ENCODE data around the gene JAKMIP3. TPM values are rescaled to one million over a fixed set of nuclear protein-coding genes. Genes with fewer than 3 reads are reported as not detected.
A peak's percentile ranks its signal among the peaks of the same experiment; 100 is the strongest.

JAKMIP3 gene
- total RNA-seq, 1 experiment from 2014 or later = 0.17 TPM

- ATAC-seq = no peak
These were observed 11.2 kb upstream of the JAKMIP3 start for GRCh38 chr10:132054564-132054963.

More at GRCh38 chr10:132054564-132054963, 11.2 kb upstream of the JAKMIP3 start:
- no peaks in the 10 kb centered on the region for H3K27me3 ChIP-seq (ENCODE audit: insufficient read depth, low read length)
- H2AFZ ChIP-seq (ENCODE audit: low read depth, low read length, poor library complexity, severe bottlenecking) = no peak overlapping the region
- no peaks in the 10 kb centered on the region for H3K36me3 ChIP-seq (ENCODE audit: control insufficient read depth in 1 of 2, insufficient read depth in 2 of 2, low read length in 2 of 2)
- RAD21 ChIA-PET (ENCODE audit: low non-redundant PET in 1 of 2, low total read pairs in 2 of 2, uncharacterized antibody in 2 of 2, unreplicated experiment in 2 of 2) = no interaction called here
- TF ChIP-seq REST (IDR thresholded peaks at IDR 0.05; ENCODE audit: low read depth) = peak; percentile 61
- TF ChIP-seq SRF (IDR thresholded peaks at IDR 0.05; ENCODE audit: low read depth) = no peak
- TF ChIP-seq FOSL1 (IDR thresholded peaks at IDR 0.05; ENCODE audit: low read depth) = no peak
- no peak for TF ChIP-seq JUND (IDR thresholded peaks at IDR 0.05)
- TF ChIP-seq SP1 (IDR thresholded peaks at IDR 0.05; ENCODE audit: low read depth) = no peak
- H3K9ac ChIP-seq (ENCODE audit: low read length) = no peak overlapping the region
- POLR2A ChIA-PET = no interaction called here
- CTCF ChIA-PET = no interaction called here
- H3K9me2 ChIP-seq (ENCODE audit: insufficient read depth) = no peaks in the 10 kb centered on the region
- no TSS peak for BruUV-seq (replicated peaks)
- no peak overlapping the region for H3K27ac ChIP-seq (ENCODE audit: low read depth, low read length)
- H3K4me3 ChIP-seq (replicated peaks in 1 of 2; ENCODE audit: low read depth in 1 of 2, low read length in 2 of 2) = no peak overlapping the region
- no peaks in the 10 kb centered on the region for H3K9me3 ChIP-seq (ENCODE audit: control insufficient read depth in 1 of 2, insufficient read depth in 1 of 2, low read depth in 1 of 2, low read length in 2 of 2)
- DNase-seq (ENCODE audit: low read depth, low spot score) = no peak
- H3K4me1 ChIP-seq (ENCODE audit: control insufficient read depth in 1 of 2, insufficient read depth in 2 of 2, low read length in 2 of 2) = no peaks in the 10 kb centered on the region
- intact Hi-C loops (cut with micrococcal nuclease) = no loop called here
- no peaks in the 10 kb centered on the region for H3K79me2 ChIP-seq (ENCODE audit: insufficient read depth, low read length)
- H3K4me2 ChIP-seq (ENCODE audit: low read length) = no peak overlapping the region
- H4K20me1 ChIP-seq (ENCODE audit: insufficient read depth) = no peaks in the 10 kb centered on the region
